Vein endothelial cell (primary cell): ENCODE results near the gene KCTD2. TPM values are rescaled to one million over a fixed set of nuclear protein-coding genes. Genes with fewer than 3 reads are reported as not detected.

Experiments
- small RNA-seq: library from RNA; depleted of rRNA; stranded (forward); fragments of <200 nt; gene quantifications from one replicate; pipeline ENCODE3, GENCODE V24; 2012
- total RNA-seq: library from RNA; depleted of rRNA; stranded (reverse); fragments of >200 nt; gene quantifications from 2 replicates; pipeline ENCODE4 v1.2.3, GENCODE V29; 2012

The KCTD2 gene, protein sequence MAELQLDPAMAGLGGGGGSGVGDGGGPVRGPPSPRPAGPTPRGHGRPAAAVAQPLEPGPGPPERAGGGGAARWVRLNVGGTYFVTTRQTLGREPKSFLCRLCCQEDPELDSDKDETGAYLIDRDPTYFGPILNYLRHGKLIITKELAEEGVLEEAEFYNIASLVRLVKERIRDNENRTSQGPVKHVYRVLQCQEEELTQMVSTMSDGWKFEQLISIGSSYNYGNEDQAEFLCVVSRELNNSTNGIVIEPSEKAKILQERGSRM
- total RNA-seq: 17.3 and 19.7 TPM in 2 replicates

DNA sequence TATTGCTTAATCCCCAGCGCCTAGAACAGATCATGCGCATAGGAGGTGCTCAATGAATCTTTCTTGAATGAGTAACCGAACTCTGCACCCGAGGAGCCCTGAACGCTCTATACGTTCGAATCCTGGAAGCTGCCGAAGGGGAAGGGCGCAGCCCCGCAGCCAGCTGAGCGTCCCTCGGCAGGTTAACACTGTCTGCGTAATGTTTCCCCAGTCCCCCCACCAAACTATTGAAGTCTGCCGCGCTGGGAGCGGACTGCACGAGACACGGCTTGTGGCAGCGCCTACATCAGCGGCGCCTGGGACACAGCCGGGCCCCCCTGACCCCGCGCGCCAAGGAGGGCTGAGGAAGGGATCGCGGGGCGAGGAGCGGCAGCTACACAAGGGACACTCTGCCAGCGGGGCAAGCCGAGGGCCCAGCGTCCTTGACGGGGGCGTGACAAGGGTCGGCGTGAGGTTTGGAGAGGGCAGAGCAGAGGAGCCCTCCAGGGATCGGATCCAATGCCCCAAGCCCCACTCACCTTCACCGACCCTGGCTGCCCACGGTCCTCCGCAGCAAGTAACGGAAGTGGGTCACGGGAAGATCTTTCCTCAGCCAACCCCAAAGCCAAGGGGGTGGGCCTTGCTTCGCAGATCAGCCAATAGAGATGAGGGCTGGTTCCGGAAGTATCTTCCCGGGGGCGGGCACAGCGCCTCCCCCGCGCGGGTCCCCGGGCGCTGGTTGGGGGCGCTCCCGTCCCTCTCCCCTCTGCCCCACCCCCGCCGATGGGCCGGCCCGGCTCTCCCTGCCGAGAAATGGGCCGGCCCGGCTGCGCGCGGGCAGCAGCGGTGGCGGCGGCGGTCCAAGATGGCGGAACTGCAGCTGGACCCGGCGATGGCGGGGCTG is at the start of gene KCTD2, which contains the start of gene ATP5PD:
KCTD2 (plus strand) TSS at position 819 of the 883 bp plus-strand sequence; CDS start at position 845, 26 bp downstream.
ATP5PD (minus strand) TSS at position 563 of the 883 bp plus-strand sequence. CDS start 4,319 bp downstream, outside the sequence.

DNA sequence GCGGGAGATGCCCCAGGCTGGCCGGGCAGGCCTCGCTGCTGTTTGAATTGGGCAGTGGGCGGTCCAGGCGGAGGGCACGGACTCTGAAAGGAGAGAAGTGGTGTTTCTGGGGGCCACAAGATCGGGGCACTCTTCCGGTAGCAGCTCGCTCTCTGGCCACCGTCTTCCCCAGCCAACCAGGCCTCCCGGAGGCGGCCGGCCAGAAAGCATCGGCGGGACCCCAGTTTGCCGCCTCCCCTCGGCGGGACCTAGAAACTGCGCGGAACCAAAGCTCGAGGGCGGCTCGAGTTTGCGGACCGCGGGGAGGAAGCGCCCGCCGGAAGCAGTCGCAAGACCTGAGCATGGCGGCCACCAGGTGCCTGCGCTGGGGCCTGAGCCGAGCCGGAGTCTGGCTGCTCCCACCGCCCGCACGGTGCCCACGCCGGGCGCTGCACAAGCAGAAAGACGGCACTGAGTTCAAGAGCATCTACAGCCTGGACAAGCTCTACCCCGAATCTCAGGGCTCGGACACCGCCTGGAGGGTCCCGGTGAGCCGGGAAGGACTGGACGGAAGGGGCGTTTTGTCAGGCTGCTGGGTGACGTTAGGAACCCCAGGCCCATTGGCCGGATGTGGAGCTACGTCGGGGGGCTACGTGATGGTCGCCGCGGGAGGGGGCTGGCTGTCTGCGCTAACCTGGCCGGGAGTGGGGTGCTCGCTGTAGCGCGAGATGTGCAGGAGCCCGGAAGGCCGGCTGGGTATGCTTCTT is 34.5 kb upstream of the KCTD2 start, which contains the start of gene MRPL58:
MRPL58 (plus strand) TSS at position 325 of the 746 bp plus-strand sequence; CDS start at position 342, 17 bp downstream.

DNA sequence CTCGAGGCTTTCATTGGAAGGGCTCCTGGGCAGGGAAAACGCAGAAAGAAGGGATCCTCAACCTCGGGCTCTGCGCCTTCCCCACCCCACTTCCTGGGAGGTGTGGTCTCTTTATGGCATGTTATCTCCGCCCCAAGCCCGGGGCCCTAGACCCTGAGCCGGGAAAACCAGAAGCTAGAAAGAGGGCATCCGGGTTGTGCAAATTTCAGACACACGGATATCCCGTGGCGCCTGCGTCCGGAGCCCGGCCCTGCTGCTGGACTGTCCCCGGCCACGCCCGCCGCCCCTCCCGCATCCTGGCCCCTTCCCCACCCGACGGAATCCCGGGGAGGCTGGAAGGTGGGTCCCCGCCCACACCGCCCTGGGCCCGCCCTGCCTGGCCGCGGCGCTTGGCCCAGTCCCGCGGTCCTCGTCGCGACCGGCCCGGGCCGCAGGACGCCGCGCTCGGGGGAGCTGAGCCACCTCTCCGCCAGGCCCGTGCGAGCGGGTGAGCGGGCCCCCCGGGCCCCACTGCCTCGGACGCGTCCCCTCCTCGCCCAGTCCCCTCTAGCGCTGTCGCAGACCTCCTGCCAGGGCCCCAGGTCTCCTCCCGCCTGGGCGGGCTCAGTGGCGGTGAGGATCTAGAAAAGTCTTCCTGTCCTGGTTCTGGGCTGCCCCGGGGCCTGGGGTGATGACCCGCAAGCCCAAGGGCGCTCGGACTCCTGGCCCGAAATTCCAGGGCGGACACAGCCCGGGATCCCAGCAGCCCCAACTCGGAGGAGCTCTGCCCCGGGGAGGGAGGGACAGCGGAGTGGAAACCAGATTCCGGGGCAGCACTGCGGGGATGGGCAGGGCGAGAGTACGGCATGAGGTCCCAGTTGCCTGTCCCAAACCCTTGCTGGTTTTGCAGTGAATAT is 40.8 kb downstream of the KCTD2 start, which contains the start of gene SLC16A5:
SLC16A5 (plus strand) TSS at position 397 of the 896 bp plus-strand sequence. CDS start 5,683 bp downstream, outside the sequence.

DNA sequence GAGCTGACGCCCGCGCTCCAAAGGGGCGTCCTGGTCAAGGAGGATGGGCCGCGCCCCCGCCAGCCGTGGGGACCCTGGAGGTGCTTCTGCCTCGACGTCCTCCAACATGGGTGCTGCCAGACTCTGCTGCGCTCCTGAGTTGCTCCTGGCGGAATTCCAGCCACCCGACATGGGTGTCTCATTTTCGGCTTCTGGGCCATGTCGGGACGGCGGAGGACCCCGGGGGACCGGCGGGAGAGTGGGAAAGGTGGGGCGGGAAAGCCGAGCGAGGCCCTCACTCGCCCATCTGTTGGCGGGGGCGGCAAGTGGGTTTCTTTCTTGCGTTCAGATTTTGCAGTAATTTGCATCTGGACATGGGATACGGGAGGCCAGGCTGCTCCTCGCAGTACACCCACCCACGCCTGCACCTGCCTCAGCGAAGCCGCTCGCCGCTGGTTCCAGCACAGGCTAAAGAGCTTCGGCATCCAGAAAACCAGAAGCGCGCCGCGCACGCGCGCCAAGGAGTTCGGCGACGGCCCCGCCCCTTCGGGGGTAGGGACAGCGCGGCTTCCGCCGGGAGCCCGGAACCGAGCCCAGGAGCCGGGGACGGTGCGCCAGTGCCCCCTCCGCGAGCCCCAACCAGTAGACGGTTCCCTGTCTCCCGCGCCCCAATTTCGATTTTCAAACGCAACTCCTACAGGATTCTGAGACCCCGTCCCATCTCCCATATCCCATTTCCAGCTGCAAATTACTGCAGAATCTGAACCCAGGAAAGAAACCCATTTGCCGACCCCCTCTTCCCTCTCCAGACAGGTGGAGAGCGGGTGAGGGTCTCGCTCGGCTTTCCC is 62.6 kb downstream of the KCTD2 start, which contains the start of gene ARMC7:
ARMC7 (plus strand) TSS at position 563 of the 827 bp plus-strand sequence. CDS start 320 bp downstream, outside the sequence.

Small RNA genes within 50 kb of the gene (small RNA-seq; reads per million reads assigned to genes)
- gene AC111186.1 (not detected), gene RF00019 (not detected), gene RN7SL573P (not detected), gene RNU6-362P (not detected)

Other genes starting within 250 kb of the KCTD2 start
- gene GRIN2C, start 187.3 kb upstream of the KCTD2 start, total RNA-seq: 0.19 TPM in 1 of 2 replicates, not detected in the other
- 40.4 and 43.8 TPM in 2 replicates for gene FDXR, start 174.2 kb upstream of the KCTD2 start, total RNA-seq
- gene FADS6, start 153.6 kb upstream of the KCTD2 start, total RNA-seq: not detected in 2 replicates
- gene USH1G, start 124.0 kb upstream of the KCTD2 start, total RNA-seq: not detected in 2 replicates
- not detected in 2 replicates for gene OTOP2, start 123.0 kb upstream of the KCTD2 start, total RNA-seq
- not detected in 2 replicates for gene OTOP3, start 111.3 kb upstream of the KCTD2 start, total RNA-seq
- 38.4 and 39.8 TPM in 2 replicates for gene HID1, start 74.5 kb upstream of the KCTD2 start, total RNA-seq
- gene CDR2L, start 59.6 kb upstream of the KCTD2 start, total RNA-seq: 26.1 and 27.1 TPM in 2 replicates
- gene MRPL58, start 34.6 kb upstream of the KCTD2 start, total RNA-seq: 27.8 and 36.3 TPM in 2 replicates
- 221 and 231 TPM in 2 replicates for gene ATP5PD, start 256 bp upstream of the KCTD2 start, total RNA-seq
- gene SLC16A5, start 40.7 kb downstream of the KCTD2 start, total RNA-seq: 12.0 and 23.8 TPM in 2 replicates
- gene ARMC7, start 62.7 kb downstream of the KCTD2 start, total RNA-seq: 4.1 and 4.6 TPM in 2 replicates
- 31.2 and 38.9 TPM in 2 replicates for gene NT5C, start 84.5 kb downstream of the KCTD2 start, total RNA-seq
- gene JPT1, start 107.3 kb downstream of the KCTD2 start, total RNA-seq: 264 and 322 TPM in 2 replicates
- 96.8 and 106 TPM in 2 replicates for gene SUMO2, start 135.7 kb downstream of the KCTD2 start, total RNA-seq
- 39.8 and 59.0 TPM in 2 replicates for gene NUP85, start 158.5 kb downstream of the KCTD2 start, total RNA-seq
- gene GGA3, start 214.4 kb downstream of the KCTD2 start, total RNA-seq: 18.6 and 20.5 TPM in 2 replicates
- gene MRPS7, start 214.7 kb downstream of the KCTD2 start, total RNA-seq: 75.5 and 79.7 TPM in 2 replicates
- gene MIF4GD, start 224.0 kb downstream of the KCTD2 start, total RNA-seq: 11.6 and 13.7 TPM in 2 replicates
- 10.1 and 13.5 TPM in 2 replicates for gene SLC25A19, start 242.2 kb downstream of the KCTD2 start, total RNA-seq